Testis (tissue), 2 donors: ENCODE results near the gene XXYLT1.

ENCODE experiments used
- CTCF ChIP-seq, 3 experiments: fragments of 450-650 bp in 2 of 3; fragments of 200-600 bp in 1 of 3; sonication (generic) in 1 of 3; IDR thresholded peaks; one replicate each; pipeline ENCODE4 v1.5.1; 2016 to 2019; ENCODE audit warnings: antibody characterized with exemption in 3 of 3, mild to moderate bottlenecking in 2 of 3, moderate library complexity in 1 of 3
- POLR2A ChIP-seq: fragments of 450-650 bp; IDR thresholded peaks from one replicate; pipeline ENCODE4 v1.6.1; 2017; ENCODE audit warnings: antibody characterized with exemption, mild to moderate bottlenecking, moderate library complexity

- TF ChIP-seq CTCF (IDR thresholded peaks at IDR 0.05) (no peak), POLR2A (no peak)
These were observed 45.9 kb downstream of the XXYLT1 start for GRCh38 chr3:195224980-195225580.
